Measurements from ENCODE around the gene FASTKD3.

The FASTKD3 gene

GRCh38 chr5:7849681-7850394 is 19.0 kb downstream of the FASTKD3 start:
- DNase-seq: peak; percentile 53

- DNase-seq: no peak
Observed at GRCh38 chr5:7848296-7848695, 20.5 kb downstream of the FASTKD3 start.

- DNase-seq: no peak
Observed at GRCh38 chr5:7846327-7846726, 22.5 kb downstream of the FASTKD3 start.

- no peak for DNase-seq
Observed at GRCh38 chr5:7845557-7845956, 23.3 kb downstream of the FASTKD3 start.

- no peak for DNase-seq
Observed at GRCh38 chr5:7844901-7845300, 23.9 kb downstream of the FASTKD3 start.

GRCh38 chr5:7842531-7842930 is 26.3 kb downstream of the FASTKD3 start:
- DNase-seq: no peak

GRCh38 chr5:7837403-7837802 is 31.4 kb downstream of the FASTKD3 start:
- DNase-seq: no peak

- DNase-seq: no peak
Observed at GRCh38 chr5:7834982-7835381, 33.8 kb downstream of the FASTKD3 start.

- peak; percentile 41 for DNase-seq
Observed at GRCh38 chr5:7828269-7828668, 40.6 kb downstream of the FASTKD3 start.

GRCh38 chr5:7827610-7828009 is 41.2 kb downstream of the FASTKD3 start:
- DNase-seq: no peak

- DNase-seq: no peak
Observed at GRCh38 chr5:7825630-7826029, 43.2 kb downstream of the FASTKD3 start.

GRCh38 chr5:7824995-7825394 is 43.8 kb downstream of the FASTKD3 start:
- peak; percentile 20 for DNase-seq

- no peak for DNase-seq
Observed at GRCh38 chr5:7823594-7823993, 45.2 kb downstream of the FASTKD3 start.

GRCh38 chr5:7822449-7822848 is 46.4 kb downstream of the FASTKD3 start:
- no peak for DNase-seq

- no peak for DNase-seq
Observed at GRCh38 chr5:7816535-7816901, 52.3 kb downstream of the FASTKD3 start.

- peak; percentile 81 for DNase-seq
Observed at GRCh38 chr5:7815892-7816534, 52.8 kb downstream of the FASTKD3 start.

- no peak for DNase-seq
Observed at GRCh38 chr5:7814816-7815215, 54.0 kb downstream of the FASTKD3 start.

- DNase-seq: no peak
Observed at GRCh38 chr5:7813576-7813975, 55.3 kb downstream of the FASTKD3 start.

- DNase-seq: no peak
Observed at GRCh38 chr5:7813007-7813406, 55.8 kb downstream of the FASTKD3 start.

- no peak for DNase-seq
Observed at GRCh38 chr5:7811715-7812114, 57.1 kb downstream of the FASTKD3 start.
